Colonic mucosa (tissue), 4 donors: ENCODE measurements around the gene IQGAP1. TPM values are rescaled to one million over a fixed set of nuclear protein-coding genes. Genes with fewer than 3 reads are reported as not detected.

Source experiments
- DNase-seq: peaks from one replicate; pipeline ENCODE4 v3.0.0-alpha.2; 2020
- H3K27ac ChIP-seq: fragments of 200-600 bp; one replicate; pipeline ENCODE4 v1.8.0; 2021
- H3K27me3 ChIP-seq: fragments of 200-600 bp; one replicate; pipeline ENCODE4 v1.8.0; 2021
- H3K36me3 ChIP-seq: fragments of 200-600 bp; one replicate; pipeline ENCODE4 v1.8.0; 2021
- H3K4me1 ChIP-seq: fragments of 200-600 bp; one replicate; pipeline ENCODE4 v1.8.0; 2021; ENCODE audit warnings: mild to moderate bottlenecking
- H3K4me3 ChIP-seq: fragments of 200-600 bp; one replicate; pipeline ENCODE4 v1.8.0; 2021
- H3K9ac ChIP-seq, 2 donors: one replicate each; pipeline ENCODE4 v1.7.0; 2013; ENCODE audit warnings: control low read depth in 2 of 2, low read depth in 2 of 2, low read length in 2 of 2
- H3K9me3 ChIP-seq: fragments of 200-600 bp; one replicate; pipeline ENCODE4 v1.8.0; 2021
- intact Hi-C: fragments of 100-400 bp; cut with DNase I; formaldehyde crosslinking; loops from one replicate; pipeline ENCODE4 v1.14.1; 2022
- total RNA-seq, 2 donors: library from RNA; stranded (reverse); fragmentation: NEBNext Ultra II Directional in 1 of 2; extraction: Animal tissue kit (Norgen Biotek cat#: 25700) in 1 of 2; gene quantifications; one replicate each; pipeline ENCODE4 v1.2.1, GENCODE V29; 2021
- TF ChIP-seq, protein P1 (sequence below): fragments of 200-600 bp; IDR thresholded peaks from one replicate; pipeline ENCODE4 v1.8.0; 2022; ENCODE audit warnings: antibody characterized with exemption, mild to moderate bottlenecking
- donor health status: healthy.
- donor health status: DM: no; HTN: no; CAD: no.
- donor health status: DM: no; HTN: no; CAD: no.

Gene IQGAP1
- total RNA-seq, 2 donors from 2014 or later = 210 to 243 TPM

DNA sequence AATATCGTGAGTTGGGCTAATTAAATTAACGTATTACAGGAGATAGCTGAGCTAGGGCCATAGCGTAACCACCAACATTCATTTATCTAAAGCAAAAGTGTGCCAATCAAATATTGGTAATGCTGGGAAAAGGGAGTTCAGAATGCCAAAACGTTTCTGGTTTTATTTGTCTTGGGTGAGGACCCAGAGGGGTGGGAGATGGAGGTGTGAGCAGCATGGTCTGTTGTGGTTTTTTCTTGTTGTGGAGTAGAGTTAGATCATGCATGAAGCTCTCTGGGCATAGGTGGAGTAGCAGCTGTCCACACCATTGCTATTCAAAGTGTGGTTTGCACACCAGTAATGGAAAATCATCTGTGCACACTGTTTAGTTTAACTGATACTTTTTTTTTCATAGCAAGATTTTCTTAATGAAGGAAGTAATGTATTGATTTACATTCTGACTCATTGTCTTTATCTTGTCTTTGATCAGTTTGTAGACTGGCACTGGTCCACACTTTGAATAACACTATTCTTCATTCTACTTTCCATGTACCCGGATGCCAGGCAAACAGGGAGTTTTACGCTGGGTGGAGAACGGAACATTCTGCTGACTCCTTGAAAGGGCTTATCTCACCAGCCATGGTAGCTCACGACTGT is 90.9 kb downstream of the IQGAP1 start:
- no peak overlapping the region for H3K4me3 ChIP-seq
- peak; percentile 29 for DNase-seq
- H3K27me3 ChIP-seq = no peaks in the 10 kb centered on the region
- H3K9me3 ChIP-seq = no peaks in the 10 kb centered on the region
- H3K27ac ChIP-seq = no peak overlapping the region
- H3K4me1 ChIP-seq = no peaks in the 10 kb centered on the region
- intact Hi-C loops = no loop called here
- TF ChIP-seq, protein P1, sequence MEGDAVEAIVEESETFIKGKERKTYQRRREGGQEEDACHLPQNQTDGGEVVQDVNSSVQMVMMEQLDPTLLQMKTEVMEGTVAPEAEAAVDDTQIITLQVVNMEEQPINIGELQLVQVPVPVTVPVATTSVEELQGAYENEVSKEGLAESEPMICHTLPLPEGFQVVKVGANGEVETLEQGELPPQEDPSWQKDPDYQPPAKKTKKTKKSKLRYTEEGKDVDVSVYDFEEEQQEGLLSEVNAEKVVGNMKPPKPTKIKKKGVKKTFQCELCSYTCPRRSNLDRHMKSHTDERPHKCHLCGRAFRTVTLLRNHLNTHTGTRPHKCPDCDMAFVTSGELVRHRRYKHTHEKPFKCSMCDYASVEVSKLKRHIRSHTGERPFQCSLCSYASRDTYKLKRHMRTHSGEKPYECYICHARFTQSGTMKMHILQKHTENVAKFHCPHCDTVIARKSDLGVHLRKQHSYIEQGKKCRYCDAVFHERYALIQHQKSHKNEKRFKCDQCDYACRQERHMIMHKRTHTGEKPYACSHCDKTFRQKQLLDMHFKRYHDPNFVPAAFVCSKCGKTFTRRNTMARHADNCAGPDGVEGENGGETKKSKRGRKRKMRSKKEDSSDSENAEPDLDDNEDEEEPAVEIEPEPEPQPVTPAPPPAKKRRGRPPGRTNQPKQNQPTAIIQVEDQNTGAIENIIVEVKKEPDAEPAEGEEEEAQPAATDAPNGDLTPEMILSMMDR = no peak
- H3K36me3 ChIP-seq = peaks cover 18% of the 10 kb centered on the region
- no peak overlapping the region for H3K9ac ChIP-seq

GRCh38 chr15:90479656-90480055 is 91.6 kb downstream of the IQGAP1 start:
- H3K4me1 ChIP-seq = no peaks in the 10 kb centered on the region
- no peak overlapping the region for H3K27ac ChIP-seq

GRCh38 chr15:90481023-90481422 is 93.0 kb downstream of the IQGAP1 start:
- H3K9me3 ChIP-seq = no peaks in the 10 kb centered on the region
- H3K36me3 ChIP-seq = peaks cover 20% of the 10 kb centered on the region
- TF ChIP-seq, protein P1 = no peak
- H3K9ac ChIP-seq = no peak overlapping the region
- intact Hi-C loops = loop anchor here (5.0 kb wide), 1 partner anchor 159 kb away; no protein-coding TSS in a partner anchor
- H3K4me3 ChIP-seq = no peak overlapping the region
- H3K27me3 ChIP-seq = no peaks in the 10 kb centered on the region
- no peak for DNase-seq
- H3K4me1 ChIP-seq = no peaks in the 10 kb centered on the region
- H3K27ac ChIP-seq = no peak overlapping the region

More at GRCh38 chr15:90479656-90480055, 91.6 kb downstream of the IQGAP1 start:
- H3K36me3 ChIP-seq = peaks cover 22% of the 10 kb centered on the region
- H3K27me3 ChIP-seq = no peaks in the 10 kb centered on the region
- TF ChIP-seq, protein P1 = no peak
- no peak overlapping the region for H3K9ac ChIP-seq
- intact Hi-C loops = loop anchor here (5.0 kb wide), 1 partner anchor 157 kb away; no protein-coding TSS in a partner anchor
- H3K9me3 ChIP-seq = no peaks in the 10 kb centered on the region
- no peak overlapping the region for H3K4me3 ChIP-seq
- no peak for DNase-seq

- no peak overlapping the region for H3K27ac ChIP-seq
- TF ChIP-seq, protein P1 = peak; percentile 45
- peak; percentile 52 for DNase-seq
- H3K9me3 ChIP-seq = no peaks in the 10 kb centered on the region
- intact Hi-C loops = loop anchor here (5.0 kb wide), 1 partner anchor 160 kb away; no protein-coding TSS in a partner anchor
- no peak overlapping the region for H3K9ac ChIP-seq
- H3K36me3 ChIP-seq = peaks cover 29% of the 10 kb centered on the region
- no peaks in the 10 kb centered on the region for H3K4me1 ChIP-seq
- no peaks in the 10 kb centered on the region for H3K27me3 ChIP-seq
- no peak overlapping the region for H3K4me3 ChIP-seq
Observed at GRCh38 chr15:90482124-90483011, 94.3 kb downstream of the IQGAP1 start.

- DNase-seq = no peak
Observed at GRCh38 chr15:90483012-90483307, 94.9 kb downstream of the IQGAP1 start.

More at GRCh38 chr15:90483012-90483307, 94.9 kb downstream of the IQGAP1 start:
- Histone ChIP-seq H3K4me3 (no peak overlapping the region), H3K9me3 (no peaks in the 10 kb centered on the region), H3K36me3 (peaks cover 33% of the 10 kb centered on the region), H3K27me3 (no peaks in the 10 kb centered on the region), H3K27ac (no peak overlapping the region), H3K9ac (no peak overlapping the region), H3K4me1 (no peaks in the 10 kb centered on the region)
- intact Hi-C loops = loop anchor here (5.0 kb wide), 1 partner anchor 161 kb away; no protein-coding TSS in a partner anchor
- TF ChIP-seq, protein P1 = no peak
